ENCODE measurements around the gene CEP192. TPM values are rescaled to one million over a fixed set of nuclear protein-coding genes. Genes with fewer than 3 reads are reported as not detected.

Gene CEP192
- total and polyA plus RNA-seq, 12 donors: 4.9 to 35.6 (median 30.4) TPM

DNA sequence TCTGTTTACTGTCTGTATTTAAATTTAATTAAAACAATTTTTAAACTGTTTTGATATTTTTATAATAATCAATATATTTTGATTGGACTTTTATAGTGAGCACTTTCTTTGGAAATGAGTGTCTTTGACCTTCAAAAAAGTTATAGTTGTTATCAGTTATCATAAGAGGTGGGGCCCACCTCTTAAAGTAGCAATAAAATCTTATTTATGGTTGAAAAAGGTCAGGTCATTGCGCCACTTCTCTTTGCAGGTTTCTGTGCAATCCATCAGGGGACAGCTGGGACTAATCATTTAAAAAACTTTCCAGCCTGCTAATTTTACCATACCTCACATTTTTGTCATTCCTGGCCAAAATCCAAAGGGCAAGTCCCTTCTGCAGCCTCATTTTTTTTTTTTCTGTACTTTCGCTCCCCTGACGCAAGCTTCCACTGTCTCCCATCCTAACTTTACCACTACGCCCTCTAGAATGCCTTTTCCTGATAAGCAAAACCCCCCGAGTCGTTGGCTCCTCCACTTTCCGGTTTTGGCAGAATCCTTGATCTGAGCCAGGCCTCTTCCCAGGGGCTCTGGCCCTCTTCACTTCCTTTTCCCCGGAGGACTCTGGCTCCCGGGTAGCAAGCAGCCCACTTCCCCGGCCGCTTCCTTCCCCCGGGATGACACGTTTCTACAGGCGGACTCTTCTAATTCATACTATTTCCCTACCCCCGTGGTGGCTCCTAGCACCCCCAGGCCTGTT, 44.4 kb upstream of the CEP192 start:
- WGBS, 2 donors: 4 to 6% methylated on average over 15 of the region's 15 CpGs
- intact Hi-C loops (cut with DNase I): loop anchor here in 5 of 10 donors (1.0 to 10.0 kb wide), 6 partner anchors 46 to 572 kb away; partner anchors contain the start of genes AFG3L2 (in 2 of the 5), CEP192 (in 2 of the 5) and PTPN2 (in 2 of the 5)
- H3K9me3 ChIP-seq: no peaks in the 10 kb centered on the region
- peak overlapping the region; percentile 82 to 100 (median 97) for H3K27ac ChIP-seq
- H3K4me3 ChIP-seq: peak overlapping the region; percentile 39 to 81 (median 69)
- peak in 5 of 8 donors; percentile 3 to 31 (median 22) for ATAC-seq
- TF ChIP-seq, protein P1, sequence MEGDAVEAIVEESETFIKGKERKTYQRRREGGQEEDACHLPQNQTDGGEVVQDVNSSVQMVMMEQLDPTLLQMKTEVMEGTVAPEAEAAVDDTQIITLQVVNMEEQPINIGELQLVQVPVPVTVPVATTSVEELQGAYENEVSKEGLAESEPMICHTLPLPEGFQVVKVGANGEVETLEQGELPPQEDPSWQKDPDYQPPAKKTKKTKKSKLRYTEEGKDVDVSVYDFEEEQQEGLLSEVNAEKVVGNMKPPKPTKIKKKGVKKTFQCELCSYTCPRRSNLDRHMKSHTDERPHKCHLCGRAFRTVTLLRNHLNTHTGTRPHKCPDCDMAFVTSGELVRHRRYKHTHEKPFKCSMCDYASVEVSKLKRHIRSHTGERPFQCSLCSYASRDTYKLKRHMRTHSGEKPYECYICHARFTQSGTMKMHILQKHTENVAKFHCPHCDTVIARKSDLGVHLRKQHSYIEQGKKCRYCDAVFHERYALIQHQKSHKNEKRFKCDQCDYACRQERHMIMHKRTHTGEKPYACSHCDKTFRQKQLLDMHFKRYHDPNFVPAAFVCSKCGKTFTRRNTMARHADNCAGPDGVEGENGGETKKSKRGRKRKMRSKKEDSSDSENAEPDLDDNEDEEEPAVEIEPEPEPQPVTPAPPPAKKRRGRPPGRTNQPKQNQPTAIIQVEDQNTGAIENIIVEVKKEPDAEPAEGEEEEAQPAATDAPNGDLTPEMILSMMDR (IDR thresholded peaks at IDR 0.05): no peak
- H3K36me3 ChIP-seq: no peaks in the 10 kb centered on the region
- DNase-seq: peak; percentile 60 to 64
- peaks cover 0 to 50% (median 23%) of the 10 kb centered on the region in 9 donors for H3K4me1 ChIP-seq
- no peaks in the 10 kb centered on the region for H3K27me3 ChIP-seq

DNA sequence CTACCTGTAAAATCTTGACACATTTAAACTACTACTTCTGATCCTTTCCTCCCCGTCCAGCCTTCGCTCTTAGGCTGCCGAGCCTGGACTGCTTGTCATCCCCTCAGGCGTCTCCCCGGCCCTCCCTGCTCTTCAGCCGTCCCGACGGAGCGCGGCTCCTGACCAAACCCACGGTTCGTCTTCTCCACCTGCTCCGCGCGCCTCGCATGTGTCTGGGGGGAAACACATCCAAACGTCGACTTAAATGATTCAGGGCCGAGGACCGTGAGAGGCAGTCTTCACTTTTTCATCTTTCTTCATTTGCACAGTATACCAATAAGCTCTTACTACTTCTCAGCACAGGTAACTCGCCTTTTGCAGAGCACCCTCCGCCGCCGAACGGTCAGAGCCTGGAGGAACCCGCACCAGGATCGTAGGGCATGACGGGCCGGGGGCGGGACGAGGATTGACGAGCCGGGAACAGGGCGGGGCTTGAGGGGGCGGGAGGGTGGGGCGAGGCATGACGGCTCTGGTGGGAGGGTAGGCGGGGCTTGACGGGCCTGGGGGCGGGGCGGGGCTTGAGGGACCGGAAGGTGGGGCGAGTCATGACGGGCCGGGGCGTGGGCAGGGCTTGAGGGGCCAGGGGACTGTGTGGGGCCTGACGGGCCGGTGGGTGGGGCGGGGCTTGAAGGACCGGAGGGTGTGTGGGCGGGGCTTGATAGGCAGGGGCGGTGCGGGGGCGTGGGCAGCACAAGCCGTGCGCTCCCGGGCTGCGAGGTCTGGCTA, 43.7 kb upstream of the CEP192 start, which contains the start of gene SEH1L:
TSS of gene SEH1L (plus strand) at position 727 of the 765 bp plus-strand sequence. CDS start 111 bp downstream, outside the sequence.
- TF ChIP-seq, protein P1 (IDR thresholded peaks at IDR 0.05): no peak
- WGBS, 2 donors: 1% methylated on average over 45 to 58 of the region's 58 CpGs
- H3K27ac ChIP-seq: peak within 1 kb of the TSS; percentile 92 to 100 (median 97)
- intact Hi-C loops (cut with DNase I): loop anchor here in 5 of 10 donors (1.0 to 10.0 kb wide), 7 partner anchors 43 to 573 kb away; partner anchors contain the start of genes CEP192 (in 3 of the 5), AFG3L2 (in 2 of the 5) and PTPN2 (in 2 of the 5)
- peaks cover 0 to 5% (median 0%) of the 10 kb centered on the region in 9 donors for H3K36me3 ChIP-seq
- ATAC-seq (peak; percentile 95 to 99 (median 97)), DNase-seq (peak; percentile 99 to 100)
- H3K27me3 ChIP-seq: no peaks in the 10 kb centered on the region
- no peaks in the 10 kb centered on the region for H3K9me3 ChIP-seq
- H3K4me3 ChIP-seq: peak within 1 kb of the TSS; percentile 56 to 81 (median 71)
- H3K4me1 ChIP-seq: peaks cover 0 to 53% (median 23%) of the 10 kb centered on the region in 9 donors

DNA sequence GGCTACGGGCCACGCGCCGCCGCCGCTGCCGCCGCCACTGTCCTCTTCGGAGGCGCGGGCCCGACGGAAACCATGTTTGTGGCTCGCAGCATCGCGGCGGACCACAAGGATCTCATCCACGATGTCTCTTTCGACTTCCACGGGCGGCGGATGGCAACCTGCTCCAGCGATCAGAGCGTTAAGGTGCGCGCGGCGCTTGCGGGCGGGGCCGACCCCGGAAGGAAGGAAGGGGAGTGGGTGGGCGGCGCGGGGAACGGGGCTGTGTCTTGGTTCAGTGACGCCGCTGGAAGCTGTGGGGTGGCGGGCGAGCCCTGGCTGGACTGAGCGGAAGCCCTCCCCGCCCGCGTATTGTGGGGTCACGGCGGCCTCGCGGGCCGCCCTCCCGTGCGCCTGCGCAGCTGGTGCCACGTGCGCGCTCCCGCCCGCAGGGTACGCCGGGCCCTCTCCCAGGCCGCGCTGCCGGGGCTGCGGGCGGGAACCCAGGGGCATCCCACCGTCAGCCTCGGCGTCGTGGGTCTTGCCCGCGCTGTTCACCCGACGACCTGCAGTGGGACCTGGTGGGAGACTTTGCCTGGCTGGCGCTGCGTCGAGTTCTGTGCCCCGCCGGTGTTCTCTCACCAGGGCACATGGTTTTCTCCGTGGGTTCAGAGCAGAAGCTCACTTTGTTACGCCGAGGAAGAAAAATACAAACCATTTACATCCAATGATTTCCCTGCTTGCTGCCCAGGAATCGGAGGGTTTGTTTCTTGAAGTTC, 42.9 kb upstream of the CEP192 start:
- Histone ChIP-seq H3K36me3 (peaks cover 0 to 12% (median 0%) of the 10 kb centered on the region in 9 donors), H3K4me3 (peak overlapping the region; percentile 56 to 81 (median 71)), H3K4me1 (peaks cover 0 to 53% (median 23%) of the 10 kb centered on the region in 9 donors), H3K27me3 (no peaks in the 10 kb centered on the region), H3K9me3 (no peaks in the 10 kb centered on the region), H3K27ac (peak overlapping the region; percentile 88 to 100 (median 97))
- intact Hi-C loops (cut with DNase I): loop anchor here in 5 of 10 donors (2.0 to 10.0 kb wide), 6 partner anchors 43 to 573 kb away; partner anchors contain the start of genes CEP192 (in 3 of the 5), AFG3L2 (in 2 of the 5) and PTPN2 (in 2 of the 5)
- DNase-seq (peak; percentile 95 to 96), ATAC-seq (peak; percentile 84 to 91 (median 86))
- 2% methylated on average over 71 to 81 of the region's 81 CpGs for WGBS, 2 donors
- TF ChIP-seq, protein P1 (IDR thresholded peaks at IDR 0.05): no peak

All from heart right ventricle (tissue), 16 donors.